Lung (tissue), 12 donors: ENCODE measurements around the gene DYNLL1. TPM values are rescaled to one million over a fixed set of nuclear protein-coding genes. Genes with fewer than 3 reads are reported as not detected.

Source experiments
- ATAC-seq: fragments of 200-7000 bp; cut with Tn5 transposase; one replicate; pipeline ENCODE4 v1.9.1; 2020; ENCODE audit warnings: moderate number of reproducible peaks; ENCODE audit not compliant: insufficient read depth, low FRiP score
- DNase-seq, 3 donors: peaks; one replicate each; pipeline ENCODE4 v3.0.0-alpha.2; 2013 to 2017
- H3K27ac ChIP-seq, 2 donors: one replicate each; pipeline ENCODE4 v1.5.1; 2013; ENCODE audit warnings: mild to moderate bottlenecking in 2 of 2, moderate library complexity in 2 of 2, control low read depth in 1 of 2, inconsistent platforms in 1 of 2, low read depth in 1 of 2, low read length in 1 of 2
- H3K27me3 ChIP-seq, 3 donors: one replicate each; pipeline ENCODE4 v1.5.1; 2013; ENCODE audit warnings: low read length in 2 of 3; ENCODE audit not compliant: control insufficient read depth in 3 of 3, insufficient read depth in 3 of 3
- H3K36me3 ChIP-seq, 4 donors: one replicate each; pipeline ENCODE4 v1.5.1; 2013; ENCODE audit warnings: low read length in 4 of 4, mild to moderate bottlenecking in 1 of 4, moderate library complexity in 1 of 4; ENCODE audit not compliant: control insufficient read depth in 4 of 4, insufficient read depth in 4 of 4
- H3K4me1 ChIP-seq, 5 donors: one replicate each; pipeline ENCODE4 v1.5.1; 2013; ENCODE audit warnings: low read length in 5 of 5, mild to moderate bottlenecking in 2 of 5, moderate library complexity in 1 of 5; ENCODE audit not compliant: control insufficient read depth in 5 of 5, insufficient read depth in 5 of 5
- H3K4me3 ChIP-seq: one replicate; pipeline ENCODE4 v1.5.1; 2013; ENCODE audit warnings: mild to moderate bottlenecking, control low read depth, moderate library complexity
- H3K9ac ChIP-seq, 2 donors: one replicate each; pipeline ENCODE4 v1.5.1; 2013; ENCODE audit warnings: low read length in 2 of 2, control low read depth in 1 of 2; ENCODE audit not compliant: insufficient read depth in 1 of 2
- H3K9me3 ChIP-seq, 4 donors: one replicate each; pipeline ENCODE4 v1.5.1; 2013; ENCODE audit warnings: low read length in 3 of 4, mild to moderate bottlenecking in 1 of 4, moderate library complexity in 1 of 4; ENCODE audit not compliant: control insufficient read depth in 4 of 4, insufficient read depth in 3 of 4
- WGBS, 2 donors: extraction: QIAGEN DNeasy Blood & Tissue Kit; methylation state at CpG; one replicate each; pipeline ENCODE4 v1.1.7; 2013; 5-methylcytosine and 5-hydroxymethylcytosine counted together
- polyA plus RNA-seq, 2 donors: library from polyadenylated mRNA; stranded (reverse); fragments of 200-250 nt; gene quantifications; one replicate each; pipeline ENCODE4 v1.2.1, GENCODE V29; 2013
- total RNA-seq, 2 donors: library from RNA; depleted of rRNA in 1 of 2; stranded (reverse); fragments of >200 nt in 1 of 2; gene quantifications; one replicate each; pipeline ENCODE4 v1.2.1, GENCODE V29; 2014 to 2021
- TF ChIP-seq, protein P1 (sequence below): IDR thresholded peaks from 2 replicates; pipeline ENCODE4 v1.5.1; 2012; ENCODE audit warnings: mild to moderate bottlenecking; ENCODE audit errors: control extremely low read depth, extremely low read depth
- donor health status: control.
- donor health status: control.
- donor health status: Bipolar disorder and iron deficiency.
- donor health status: healthy.
- donor health status: DM: yes; HTN: yes; CAD: no.

DYNLL1 gene
- total and polyA plus RNA-seq, 4 donors: 210 to 360 (median 318) TPM

DNA sequence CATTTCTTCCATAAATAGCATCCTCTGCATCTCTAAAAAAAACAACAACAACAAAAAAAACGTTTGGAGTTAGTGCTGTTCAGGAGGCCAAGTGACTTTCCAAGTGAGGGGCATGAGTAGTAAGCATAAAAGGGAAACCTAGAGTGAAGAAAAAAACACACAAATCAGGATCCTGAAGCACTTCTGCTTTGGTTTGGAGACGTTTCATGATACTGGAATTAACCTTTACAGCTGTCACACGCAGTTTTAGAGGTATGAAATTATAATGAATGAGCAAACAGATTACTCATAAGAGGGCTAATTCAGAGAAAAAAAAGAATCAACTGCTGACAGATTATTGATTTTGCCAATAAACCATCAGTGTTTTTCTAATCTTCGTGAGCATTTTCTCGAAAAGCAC is 30.2 kb upstream of the DYNLL1 start:
- Histone ChIP-seq H3K9ac (no peak overlapping the region), H3K36me3 (peaks cover 35 to 53% (median 41%) of the 10 kb centered on the region in 4 donors), H3K27me3 (no peaks in the 10 kb centered on the region), H3K4me1 (peaks cover 0 to 19% (median 3%) of the 10 kb centered on the region in 5 donors), H3K27ac (no peak overlapping the region), H3K4me3 (no peak overlapping the region), H3K9me3 (no peaks in the 10 kb centered on the region)
- WGBS, 2 donors: 46 to 54% methylated on average over 5 of the region's 5 CpGs
- TF ChIP-seq, protein P1, sequence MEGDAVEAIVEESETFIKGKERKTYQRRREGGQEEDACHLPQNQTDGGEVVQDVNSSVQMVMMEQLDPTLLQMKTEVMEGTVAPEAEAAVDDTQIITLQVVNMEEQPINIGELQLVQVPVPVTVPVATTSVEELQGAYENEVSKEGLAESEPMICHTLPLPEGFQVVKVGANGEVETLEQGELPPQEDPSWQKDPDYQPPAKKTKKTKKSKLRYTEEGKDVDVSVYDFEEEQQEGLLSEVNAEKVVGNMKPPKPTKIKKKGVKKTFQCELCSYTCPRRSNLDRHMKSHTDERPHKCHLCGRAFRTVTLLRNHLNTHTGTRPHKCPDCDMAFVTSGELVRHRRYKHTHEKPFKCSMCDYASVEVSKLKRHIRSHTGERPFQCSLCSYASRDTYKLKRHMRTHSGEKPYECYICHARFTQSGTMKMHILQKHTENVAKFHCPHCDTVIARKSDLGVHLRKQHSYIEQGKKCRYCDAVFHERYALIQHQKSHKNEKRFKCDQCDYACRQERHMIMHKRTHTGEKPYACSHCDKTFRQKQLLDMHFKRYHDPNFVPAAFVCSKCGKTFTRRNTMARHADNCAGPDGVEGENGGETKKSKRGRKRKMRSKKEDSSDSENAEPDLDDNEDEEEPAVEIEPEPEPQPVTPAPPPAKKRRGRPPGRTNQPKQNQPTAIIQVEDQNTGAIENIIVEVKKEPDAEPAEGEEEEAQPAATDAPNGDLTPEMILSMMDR: no peak
- ATAC-seq: no peak
- no peak for DNase-seq

DNA sequence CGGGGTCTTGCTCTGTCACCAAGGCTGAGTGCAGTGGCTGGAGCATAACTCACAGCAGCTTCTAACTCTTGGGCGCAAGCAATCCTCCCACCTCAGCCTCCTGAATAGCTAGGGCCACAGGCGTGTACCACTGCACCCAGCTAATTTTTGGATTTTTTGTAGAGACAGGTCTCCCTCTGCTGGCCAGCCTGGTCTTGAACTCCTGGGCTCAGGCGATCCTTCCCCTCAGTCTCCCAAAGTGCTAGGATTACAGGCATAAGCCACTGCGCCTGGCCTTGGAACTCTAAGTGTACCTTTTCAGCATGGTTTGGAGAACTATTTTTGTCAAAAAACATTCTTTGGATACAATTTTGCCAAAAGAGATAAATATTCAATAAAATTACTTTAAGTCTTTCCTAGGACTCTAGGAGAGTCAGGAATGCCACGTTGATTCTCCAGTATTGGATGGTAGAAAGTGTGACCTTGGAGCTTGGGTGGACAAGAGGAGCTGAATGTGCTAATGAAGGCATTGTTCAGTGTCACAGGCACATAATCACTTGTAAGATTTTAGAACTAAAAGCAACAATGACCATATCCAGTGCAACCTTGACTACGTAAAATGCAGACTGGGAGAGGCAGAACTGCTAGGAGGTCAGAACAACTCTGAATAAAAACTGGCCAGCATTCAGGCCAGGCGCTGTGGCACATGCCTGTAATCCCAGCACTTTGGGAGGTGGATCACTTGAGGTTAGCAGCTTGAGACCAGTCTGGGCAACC is 29.2 kb upstream of the DYNLL1 start:
- Histone ChIP-seq H3K27me3 (no peaks in the 10 kb centered on the region), H3K4me1 (peaks cover 0 to 19% (median 3%) of the 10 kb centered on the region in 5 donors), H3K4me3 (no peak overlapping the region), H3K9ac (peak overlapping the region in 1 of 2 donors; percentile 7), H3K9me3 (no peaks in the 10 kb centered on the region), H3K27ac (no peak overlapping the region), H3K36me3 (peaks cover 31 to 44% (median 35%) of the 10 kb centered on the region in 4 donors)
- TF ChIP-seq, protein P1: peak; percentile 16
- 70 to 72% methylated on average over 8 of the region's 8 CpGs for WGBS, 2 donors
- DNase-seq (peak; percentile 35 to 42 (median 37)), ATAC-seq (no peak)

DNA sequence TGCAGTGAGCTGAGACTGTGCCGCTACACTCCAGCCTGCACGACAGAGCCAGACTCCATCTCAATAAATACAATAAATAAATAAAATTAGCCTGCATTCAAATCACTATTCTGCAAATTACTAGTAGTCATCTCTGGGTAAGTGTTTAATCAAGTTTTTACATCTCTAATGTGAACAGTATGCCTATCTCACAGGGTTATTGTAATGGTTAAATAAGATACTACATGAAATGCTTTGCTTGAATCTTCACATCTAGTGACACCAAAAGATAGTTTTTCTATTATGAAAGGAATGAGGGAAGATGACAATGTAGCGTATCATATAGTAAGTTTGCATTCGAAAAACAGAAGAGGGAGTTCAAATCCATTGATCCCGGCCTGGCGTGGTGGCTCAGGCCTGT is 28.5 kb upstream of the DYNLL1 start:
- H3K36me3 ChIP-seq: peaks cover 27 to 37% (median 29%) of the 10 kb centered on the region in 4 donors
- DNase-seq: no peak
- H3K4me1 ChIP-seq: peaks cover 0 to 19% (median 5%) of the 10 kb centered on the region in 5 donors
- H3K9ac ChIP-seq: no peak overlapping the region
- H3K27ac ChIP-seq: no peak overlapping the region
- 95 to 98% methylated on average over 6 of the region's 6 CpGs for WGBS, 2 donors
- no peaks in the 10 kb centered on the region for H3K9me3 ChIP-seq
- no peak for ATAC-seq
- H3K4me3 ChIP-seq: no peak overlapping the region
- no peaks in the 10 kb centered on the region for H3K27me3 ChIP-seq
- TF ChIP-seq, protein P1: no peak
